ACC112 (cell line): Measurements from ENCODE around the gene EGLN1.
A peak's percentile ranks its signal among the peaks of the same experiment; 100 is the strongest.
"Not testable (repeated sequence)": the region's sequence is repeated elsewhere in the genome, so short reads cannot be mapped to it uniquely, and the experiment has no call there.

Experiments
- H2AFZ ChIP-seq: fragments of 200-600 bp; sonication (generic); one replicate; pipeline ENCODE4 v1.6.0; 2017; ENCODE audit warnings: antibody characterized with exemption, low read length; ENCODE audit not compliant: unreplicated experiment
- H3K27ac ChIP-seq: fragments of 200-600 bp; sonication (generic); 2 replicates; pipeline ENCODE4 v1.5.1; 2014; ENCODE audit warnings: low read depth, mild to moderate bottlenecking, antibody characterized with exemption, low read length, moderate library complexity
- H3K27me3 ChIP-seq: fragments of 200-600 bp; sonication (generic); 2 replicates; pipeline ENCODE4 v1.6.1; 2014; ENCODE audit warnings: mild to moderate bottlenecking, antibody characterized with exemption, low read length, moderate library complexity, mixed read lengths; ENCODE audit not compliant: insufficient read depth
- H3K36me3 ChIP-seq: fragments of 200-600 bp; sonication (generic); 2 replicates; pipeline ENCODE4 v1.6.1; 2016; ENCODE audit warnings: mild to moderate bottlenecking, antibody characterized with exemption, low read length, moderate library complexity, mixed read lengths; ENCODE audit not compliant: insufficient read depth
- H3K4me1 ChIP-seq: fragments of 200-600 bp; sonication (generic); one replicate; pipeline ENCODE4 v1.6.1; 2016; ENCODE audit warnings: low read length, mixed read lengths; ENCODE audit not compliant: insufficient read depth, unreplicated experiment, control insufficient read depth
- H3K4me3 ChIP-seq: fragments of 200-600 bp; sonication (generic); 2 replicates; pipeline ENCODE4 v1.5.1; 2014; ENCODE audit warnings: mild to moderate bottlenecking, low read depth, low read length
- H3K79me2 ChIP-seq: fragments of 200-600 bp; sonication (generic); one replicate; pipeline ENCODE4 v1.6.0; 2016; ENCODE audit warnings: low read length; ENCODE audit not compliant: control insufficient read depth, unreplicated experiment, insufficient read depth

The EGLN1 gene

GRCh38 chr1:231421971-231422797 is at the start of gene EGLN1:
TSS of gene EGLN1 (minus strand) at chr1:231422287. CDS start at chr1:231421888, 399 bp downstream.
- Histone ChIP-seq H3K79me2 (peaks cover 45% of the 10 kb centered on the region), H3K4me1 (peaks cover 37% of the 10 kb centered on the region), H3K36me3 (no peaks in the 10 kb centered on the region), H3K4me3 (peak within 1 kb of the TSS; percentile 97), H2AFZ (peak within 1 kb of the TSS; percentile 68), H3K27ac (peak within 1 kb of the TSS; percentile 83), H3K27me3 (no peaks in the 10 kb centered on the region)

GRCh38 chr1:231471500-231471899 is 49.4 kb upstream of the EGLN1 start:
- not testable (repeated sequence) for H3K79me2 ChIP-seq, H3K27me3 ChIP-seq, H3K27ac ChIP-seq, H3K4me3 ChIP-seq, H2AFZ ChIP-seq, H3K4me1 ChIP-seq, H3K36me3 ChIP-seq

GRCh38 chr1:231471027-231471426 is 48.9 kb upstream of the EGLN1 start:
- H3K36me3 ChIP-seq, H2AFZ ChIP-seq, H3K27ac ChIP-seq, H3K4me3 ChIP-seq, H3K79me2 ChIP-seq, H3K27me3 ChIP-seq, H3K4me1 ChIP-seq: not testable (repeated sequence)

- Histone ChIP-seq H3K27me3 (no peaks in the 10 kb centered on the region), H3K79me2 (no peaks in the 10 kb centered on the region), H3K4me1 (no peaks in the 10 kb centered on the region), H3K4me3 (no peak overlapping the region), H2AFZ (no peak overlapping the region), H3K36me3 (no peaks in the 10 kb centered on the region), H3K27ac (no peak overlapping the region)
Observed at GRCh38 chr1:231467986-231468385, 45.9 kb upstream of the EGLN1 start.

- no peaks in the 10 kb centered on the region for H3K27me3 ChIP-seq
- no peak overlapping the region for H3K4me3 ChIP-seq
- no peak overlapping the region for H3K27ac ChIP-seq
- H3K36me3 ChIP-seq = no peaks in the 10 kb centered on the region
- H2AFZ ChIP-seq = no peak overlapping the region
- H3K4me1 ChIP-seq = no peaks in the 10 kb centered on the region
- no peaks in the 10 kb centered on the region for H3K79me2 ChIP-seq
Observed at GRCh38 chr1:231465051-231465450, 43.0 kb upstream of the EGLN1 start.

GRCh38 chr1:231463541-231463940 is 41.5 kb upstream of the EGLN1 start:
- Histone ChIP-seq H3K27me3 (no peaks in the 10 kb centered on the region), H3K27ac (no peak overlapping the region), H3K36me3 (no peaks in the 10 kb centered on the region), H2AFZ (no peak overlapping the region), H3K4me3 (no peak overlapping the region), H3K4me1 (no peaks in the 10 kb centered on the region), H3K79me2 (no peaks in the 10 kb centered on the region)

- H3K4me1 ChIP-seq = no peaks in the 10 kb centered on the region
Observed at GRCh38 chr1:231460614-231461013, 38.5 kb upstream of the EGLN1 start.

GRCh38 chr1:231459438-231459837 is 37.4 kb upstream of the EGLN1 start:
- not testable (repeated sequence) for H2AFZ ChIP-seq, H3K27ac ChIP-seq, H3K79me2 ChIP-seq, H3K27me3 ChIP-seq, H3K36me3 ChIP-seq, H3K4me3 ChIP-seq, H3K4me1 ChIP-seq

More at GRCh38 chr1:231460614-231461013, 38.5 kb upstream of the EGLN1 start:
- H3K36me3 ChIP-seq = no peaks in the 10 kb centered on the region
- H3K27me3 ChIP-seq = no peaks in the 10 kb centered on the region
- no peak overlapping the region for H2AFZ ChIP-seq
- H3K27ac ChIP-seq = no peak overlapping the region
- no peak overlapping the region for H3K4me3 ChIP-seq
- H3K79me2 ChIP-seq = no peaks in the 10 kb centered on the region

- not testable (repeated sequence) for H3K27ac ChIP-seq, H3K36me3 ChIP-seq, H3K27me3 ChIP-seq, H3K4me3 ChIP-seq, H2AFZ ChIP-seq, H3K79me2 ChIP-seq, H3K4me1 ChIP-seq
Observed at GRCh38 chr1:231457956-231458355, 35.9 kb upstream of the EGLN1 start.

- H3K27me3 ChIP-seq = not testable (repeated sequence)
Observed at GRCh38 chr1:231454133-231454532, 32.0 kb upstream of the EGLN1 start.

GRCh38 chr1:231446138-231446537 is 24.1 kb upstream of the EGLN1 start:
- H3K27ac ChIP-seq = no peak overlapping the region
- H2AFZ ChIP-seq = no peak overlapping the region
- H3K27me3 ChIP-seq = 0 out of 2 replicates have a peak, but pooled peaks cover 6% of the 10 kb centered on the region
- H3K4me3 ChIP-seq = no peak overlapping the region
- no peaks in the 10 kb centered on the region for H3K79me2 ChIP-seq
- H3K36me3 ChIP-seq = no peaks in the 10 kb centered on the region
- H3K4me1 ChIP-seq = no peaks in the 10 kb centered on the region

More at GRCh38 chr1:231454133-231454532, 32.0 kb upstream of the EGLN1 start:
- H3K4me1 ChIP-seq, H3K27ac ChIP-seq, H3K4me3 ChIP-seq, H3K79me2 ChIP-seq, H2AFZ ChIP-seq, H3K36me3 ChIP-seq: not testable (repeated sequence)
